ENCODE measurements around the gene COL8A2.

Gene COL8A2

DNA sequence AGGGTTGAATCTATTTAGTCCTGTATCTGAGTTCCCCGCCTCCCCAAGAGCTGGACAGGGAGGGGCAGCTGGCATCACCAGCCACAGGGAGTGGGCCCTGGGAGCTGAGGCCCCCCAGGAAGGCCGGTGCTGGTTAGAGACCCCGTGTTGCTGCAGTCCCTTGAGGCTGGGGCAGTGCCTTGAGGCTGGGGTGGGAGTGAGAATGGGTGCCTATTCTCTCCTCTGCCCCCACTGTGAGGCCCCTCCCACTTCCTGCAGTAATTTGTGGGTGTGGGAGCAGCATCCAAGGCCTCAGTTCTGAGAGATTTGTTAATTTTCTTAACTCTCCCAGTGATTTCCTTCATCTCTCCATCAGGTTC lies 26.8 kb upstream of the COL8A2 start:
- H3K4me3 ChIP-seq (ENCODE audit: insufficient read length, low read depth): no peak overlapping the region
- peak overlapping the region; percentile 27 for H3K9ac ChIP-seq (ENCODE audit: insufficient read length, low read depth)
- H3K36me3 ChIP-seq (ENCODE audit: insufficient read depth, insufficient read length, low read length): peaks cover 3% of the 10 kb centered on the region
- H3K9me3 ChIP-seq (ENCODE audit: insufficient read depth, low read length): no peaks in the 10 kb centered on the region
- H3K4me1 ChIP-seq (ENCODE audit: insufficient read depth, insufficient read length): peaks cover 17% of the 10 kb centered on the region
- peaks cover 16% of the 10 kb centered on the region for H3K27me3 ChIP-seq (ENCODE audit: insufficient read depth, insufficient read length)
- TF ChIP-seq ZNF274 (IDR thresholded peaks at IDR 0.05; ENCODE audit: low read depth, low read length) (no peak), YY1 (IDR thresholded peaks at IDR 0.05; ENCODE audit: insufficient read depth, insufficient read length) (no peak), SUZ12 (IDR thresholded peaks at IDR 0.05; ENCODE audit: extremely low read depth, insufficient read depth, insufficient read length) (no peak)
- DNase-seq (ENCODE audit: low read depth, low spot score): no peak

DNA sequence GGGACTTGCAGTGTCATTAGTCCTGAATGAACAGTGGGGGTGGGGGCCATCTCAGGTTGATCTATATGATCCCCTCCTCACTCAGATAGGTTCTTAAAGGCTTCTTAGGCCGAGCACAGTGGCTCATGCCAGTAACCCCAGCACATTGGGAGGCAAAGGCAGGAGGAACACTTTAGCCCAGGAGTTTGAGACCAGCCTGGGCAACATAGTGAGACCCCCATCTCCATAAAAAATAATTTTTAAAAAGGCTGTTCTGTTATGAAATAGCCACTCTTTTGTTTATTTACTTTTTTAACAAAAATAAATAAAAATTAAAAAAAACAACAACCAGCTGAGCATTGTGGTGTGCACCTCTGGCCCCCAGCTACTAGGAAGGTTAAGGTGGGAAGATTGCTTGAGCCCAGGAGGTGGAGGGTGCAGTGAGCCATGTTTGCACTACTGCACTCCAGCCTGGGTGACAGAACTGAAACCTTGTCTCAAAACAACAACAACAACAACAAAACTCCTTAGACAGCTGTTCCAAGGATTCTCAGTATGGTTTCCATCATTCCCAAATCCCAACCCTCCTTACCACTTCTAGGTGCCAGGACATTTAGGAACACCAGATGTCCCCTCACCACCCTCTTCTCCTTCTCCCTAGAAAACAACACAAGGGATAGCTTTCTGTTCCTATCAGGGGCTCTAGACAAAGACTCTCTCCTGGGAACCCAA lies 26.3 kb upstream of the COL8A2 start:
- H3K4me1 ChIP-seq (ENCODE audit: insufficient read depth, insufficient read length): peaks cover 17% of the 10 kb centered on the region
- H3K9me3 ChIP-seq (ENCODE audit: insufficient read depth, low read length): no peaks in the 10 kb centered on the region
- H3K9ac ChIP-seq (ENCODE audit: insufficient read length, low read depth): peak overlapping the region; percentile 27
- DNase-seq (ENCODE audit: low read depth, low spot score): no peak
- no peak overlapping the region for H3K4me3 ChIP-seq (ENCODE audit: insufficient read length, low read depth)
- no peak for TF ChIP-seq YY1 (IDR thresholded peaks at IDR 0.05; ENCODE audit: insufficient read depth, insufficient read length)
- no peak for TF ChIP-seq SUZ12 (IDR thresholded peaks at IDR 0.05; ENCODE audit: extremely low read depth, insufficient read depth, insufficient read length)
- TF ChIP-seq ZNF274 (IDR thresholded peaks at IDR 0.05; ENCODE audit: low read depth, low read length): no peak
- peaks cover 16% of the 10 kb centered on the region for H3K27me3 ChIP-seq (ENCODE audit: insufficient read depth, insufficient read length)
- peaks cover 6% of the 10 kb centered on the region for H3K36me3 ChIP-seq (ENCODE audit: insufficient read depth, insufficient read length, low read length)

DNA sequence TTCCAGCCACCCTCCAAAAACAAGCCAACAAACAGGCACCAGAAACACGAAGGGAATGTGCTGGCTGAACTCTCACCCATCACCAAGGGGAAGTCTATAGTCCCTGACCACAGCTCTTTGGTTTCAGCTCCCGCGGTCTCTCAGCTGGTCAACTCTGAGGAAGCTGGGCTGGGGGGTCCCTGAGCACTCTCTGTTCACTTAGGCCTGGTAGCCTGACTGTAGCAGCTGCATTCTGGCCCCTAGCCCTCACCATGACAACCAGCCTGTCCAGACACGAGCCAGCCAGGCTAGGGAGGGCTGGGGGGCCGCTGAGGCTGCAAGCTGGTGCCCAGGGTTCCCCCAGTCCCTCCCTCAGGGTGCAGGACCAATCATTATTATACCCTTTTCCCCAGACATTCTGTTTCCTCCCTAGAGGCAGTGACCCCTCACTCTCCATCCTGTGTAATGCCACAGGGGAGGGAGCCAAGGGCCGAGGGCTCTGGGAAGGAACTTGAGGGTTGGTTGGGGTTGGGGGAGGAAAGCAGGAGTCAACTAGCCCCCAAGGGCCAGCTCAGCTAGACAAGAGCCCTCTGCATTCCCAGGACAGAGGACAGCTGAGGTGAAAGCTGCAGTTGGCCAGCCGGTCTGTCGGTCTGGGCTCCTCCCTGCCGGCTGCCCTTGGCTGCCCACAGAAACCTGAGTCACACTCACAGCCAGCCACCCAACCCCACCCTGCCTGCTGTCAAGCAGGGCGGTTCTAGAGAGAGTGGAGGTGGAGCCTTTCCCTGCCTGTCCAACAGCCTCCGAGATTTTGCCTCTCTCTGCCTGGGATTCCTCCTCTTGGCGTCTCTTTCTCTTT lies 25.5 kb upstream of the COL8A2 start:
- Histone ChIP-seq H3K4me3 (ENCODE audit: insufficient read length, low read depth) (no peak overlapping the region), H3K9me3 (ENCODE audit: insufficient read depth, low read length) (no peaks in the 10 kb centered on the region), H3K9ac (ENCODE audit: insufficient read length, low read depth) (peak overlapping the region; percentile 53), H3K27me3 (ENCODE audit: insufficient read depth, insufficient read length) (peaks cover 16% of the 10 kb centered on the region), H3K36me3 (ENCODE audit: insufficient read depth, insufficient read length, low read length) (peaks cover 6% of the 10 kb centered on the region), H3K4me1 (ENCODE audit: insufficient read depth, insufficient read length) (peaks cover 17% of the 10 kb centered on the region)
- DNase-seq (ENCODE audit: low read depth, low spot score): peak; percentile 91
- TF ChIP-seq SUZ12 (IDR thresholded peaks at IDR 0.05; ENCODE audit: extremely low read depth, insufficient read depth, insufficient read length) (no peak), ZNF274 (IDR thresholded peaks at IDR 0.05; ENCODE audit: low read depth, low read length) (no peak), YY1 (IDR thresholded peaks at IDR 0.05; ENCODE audit: insufficient read depth, insufficient read length) (no peak)

DNA sequence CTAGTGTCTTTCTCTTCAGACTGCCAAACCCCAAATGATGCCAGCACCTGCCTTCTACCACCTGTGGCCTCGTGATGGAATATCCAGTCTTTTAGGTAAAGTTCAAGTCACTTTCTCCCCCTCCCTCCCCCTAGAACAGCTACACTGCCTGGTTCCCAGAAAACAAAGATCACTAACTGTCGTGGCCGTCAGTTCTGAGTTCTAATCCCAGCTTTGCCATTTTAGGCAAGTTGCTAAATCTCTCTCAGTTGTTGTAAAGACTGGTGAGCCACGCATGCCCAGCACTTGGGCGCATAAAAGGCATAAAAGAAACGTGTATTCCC lies 24.9 kb upstream of the COL8A2 start:
- no peak for TF ChIP-seq YY1 (IDR thresholded peaks at IDR 0.05; ENCODE audit: insufficient read depth, insufficient read length)
- TF ChIP-seq SUZ12 (IDR thresholded peaks at IDR 0.05; ENCODE audit: extremely low read depth, insufficient read depth, insufficient read length): no peak
- no peak for TF ChIP-seq ZNF274 (IDR thresholded peaks at IDR 0.05; ENCODE audit: low read depth, low read length)

DNA sequence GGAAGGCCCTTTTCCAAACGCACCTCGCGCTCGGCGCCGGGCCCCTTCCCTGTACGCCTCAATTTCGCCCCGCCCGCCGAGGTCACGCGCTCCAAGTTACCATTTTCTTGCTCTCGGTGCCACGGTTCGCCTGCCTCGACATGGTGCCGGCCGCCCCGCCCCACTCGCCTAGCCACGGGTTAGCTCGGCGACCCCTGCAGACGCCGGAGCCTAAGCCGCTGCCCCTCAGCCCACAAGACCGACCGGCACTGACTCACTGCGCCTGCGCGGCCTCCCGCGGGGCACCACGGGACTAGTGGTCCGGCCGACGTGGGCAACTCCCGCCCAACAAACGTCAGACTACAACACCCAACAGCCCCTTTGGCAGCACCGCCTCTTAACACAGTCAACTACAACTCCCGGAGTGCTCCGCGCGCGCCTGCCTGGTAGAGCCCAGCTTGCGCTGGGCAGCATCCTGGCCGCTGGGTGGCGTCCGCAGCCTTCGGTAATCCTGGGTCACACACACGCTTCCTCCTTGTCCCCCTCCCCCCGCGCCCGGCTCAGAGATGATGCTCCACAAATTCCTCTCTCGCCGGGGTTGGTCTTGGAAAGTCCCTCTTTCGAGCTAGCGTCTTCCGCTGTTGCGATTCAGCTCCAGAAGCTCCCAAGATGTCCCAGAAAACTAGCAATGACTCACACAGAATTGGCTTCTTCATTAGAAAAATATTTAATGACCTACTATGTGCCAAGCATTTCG lies 24.4 kb upstream of the COL8A2 start, which contains the start of gene TRAPPC3:
TSS of gene TRAPPC3 (minus strand) at position 250 of the 736 bp plus-strand sequence. CDS start at position 142, 108 bp downstream.
- peaks cover 15% of the 10 kb centered on the region for H3K27me3 ChIP-seq (ENCODE audit: insufficient read depth, insufficient read length)
- DNase-seq (ENCODE audit: low read depth, low spot score): peak; percentile 100
- peaks cover 17% of the 10 kb centered on the region for H3K4me1 ChIP-seq (ENCODE audit: insufficient read depth, insufficient read length)

More for the DNA sequence above, 24.9 kb upstream of the COL8A2 start:
- DNase-seq (ENCODE audit: low read depth, low spot score): no peak
- Histone ChIP-seq H3K27me3 (ENCODE audit: insufficient read depth, insufficient read length) (peaks cover 16% of the 10 kb centered on the region), H3K9me3 (ENCODE audit: insufficient read depth, low read length) (no peaks in the 10 kb centered on the region), H3K9ac (ENCODE audit: insufficient read length, low read depth) (peak overlapping the region; percentile 53), H3K4me3 (ENCODE audit: insufficient read length, low read depth) (no peak overlapping the region), H3K4me1 (ENCODE audit: insufficient read depth, insufficient read length) (peaks cover 17% of the 10 kb centered on the region), H3K36me3 (ENCODE audit: insufficient read depth, insufficient read length, low read length) (peaks cover 6% of the 10 kb centered on the region)

DNA sequence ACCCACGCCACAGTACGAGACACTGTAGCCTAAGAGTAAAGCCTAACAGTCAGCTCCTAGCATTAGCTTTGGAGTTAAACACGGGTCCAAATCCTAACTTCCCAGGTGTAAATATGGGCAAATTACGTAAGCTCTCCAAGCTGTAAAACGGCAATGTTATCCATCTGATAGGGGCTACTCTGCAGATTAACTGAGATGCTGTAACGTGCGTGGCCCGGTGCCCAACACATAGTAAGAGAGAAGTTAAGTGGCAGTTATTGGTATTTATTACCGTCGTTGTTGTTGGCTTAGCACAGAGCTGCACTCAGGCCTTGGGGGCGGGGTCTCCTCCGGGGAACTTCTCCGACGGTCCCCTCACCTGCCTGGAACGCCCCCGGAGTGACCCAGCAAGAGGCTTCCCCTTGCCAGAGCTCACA lies 23.8 kb upstream of the COL8A2 start:
- H3K36me3 ChIP-seq (ENCODE audit: insufficient read depth, insufficient read length, low read length): peaks cover 6% of the 10 kb centered on the region
- peak overlapping the region; percentile 88 for H3K9ac ChIP-seq (ENCODE audit: insufficient read length, low read depth)
- TF ChIP-seq SUZ12 (IDR thresholded peaks at IDR 0.05; ENCODE audit: extremely low read depth, insufficient read depth, insufficient read length) (no peak), ZNF274 (IDR thresholded peaks at IDR 0.05; ENCODE audit: low read depth, low read length) (no peak), YY1 (IDR thresholded peaks at IDR 0.05; ENCODE audit: insufficient read depth, insufficient read length) (no peak)
- peak overlapping the region; percentile 78 for H3K4me3 ChIP-seq (ENCODE audit: insufficient read length, low read depth)
- H3K27me3 ChIP-seq (ENCODE audit: insufficient read depth, insufficient read length): peaks cover 11% of the 10 kb centered on the region
- peaks cover 17% of the 10 kb centered on the region for H3K4me1 ChIP-seq (ENCODE audit: insufficient read depth, insufficient read length)
- H3K9me3 ChIP-seq (ENCODE audit: insufficient read depth, low read length): no peaks in the 10 kb centered on the region
- no peak for DNase-seq (ENCODE audit: low read depth, low spot score)

More for the DNA sequence above, 24.4 kb upstream of the COL8A2 start, which contains the start of gene TRAPPC3:
- Histone ChIP-seq H3K9me3 (ENCODE audit: insufficient read depth, low read length) (no peaks in the 10 kb centered on the region), H3K9ac (ENCODE audit: insufficient read length, low read depth) (peak within 1 kb of the TSS; percentile 88), H3K36me3 (ENCODE audit: insufficient read depth, insufficient read length, low read length) (peaks cover 6% of the 10 kb centered on the region), H3K4me3 (ENCODE audit: insufficient read length, low read depth) (peak within 1 kb of the TSS; percentile 78)
- TF ChIP-seq YY1 (IDR thresholded peaks at IDR 0.05; ENCODE audit: insufficient read depth, insufficient read length) (no peak), ZNF274 (IDR thresholded peaks at IDR 0.05; ENCODE audit: low read depth, low read length) (no peak), SUZ12 (IDR thresholded peaks at IDR 0.05; ENCODE audit: extremely low read depth, insufficient read depth, insufficient read length) (no peak)

Measured in NT2/D1 (cell line).